GM12878 (cell line): ENCODE measurements around the gene SLC35F3. TPM values are rescaled to one million over a fixed set of nuclear protein-coding genes. Genes with fewer than 3 reads are reported as not detected.

Source experiments
- ATAC-seq: fragments of 200-7000 bp; cut with Tn5 transposase; 3 replicates; pipeline ENCODE4 v1.9.1; 2020; ENCODE audit warnings: mild to moderate bottlenecking, moderate library complexity
- BruUV-seq: library from RNA; stranded (reverse); fragments of 400-500 nt; replicated peaks from 2 replicates; lab custom pipeline; 2021; lab: Mats Ljungman, UMichigan
- CTCF ChIA-PET: fragments of 300-600 bp; sonication (Branson Sonifier 250); formaldehyde crosslinking; extraction: SDS; loops from one replicate; lab custom pipeline; 2021; ENCODE audit warnings: inconsistent platforms; lab: Yijun Ruan, JAX
- POLR2A ChIA-PET: fragments of 350-600 bp; formaldehyde crosslinking; extraction: SDS; loops from one replicate; lab custom pipeline; 2021; ENCODE audit warnings: inconsistent platforms; lab: Charles Lee
- RAD21 ChIA-PET: fragments of 300-600 bp; sonication (Branson Sonifier 250); formaldehyde crosslinking; loops from one replicate; lab custom pipeline; 2023; ENCODE audit warnings: antibody characterized with exemption; ENCODE audit not compliant: unreplicated experiment; lab: Charles Lee
- SMC1A ChIA-PET: fragments of 300-600 bp; sonication (Branson Sonifier 250); formaldehyde crosslinking; loops from one replicate; lab custom pipeline; 2023; ENCODE audit not compliant: unreplicated experiment, uncharacterized antibody; lab: Charles Lee
- DNase-seq: peaks from one replicate; pipeline ENCODE4 v3.0.0-alpha.2; 2011; ENCODE audit warnings: low read depth, low spot score
- FAIRE-seq: peaks from 3 replicates; lab custom pipeline; 2011; peaks lifted over from hg19 to GRCh38; lab: Jason Lieb, UNC
- H2AFZ ChIP-seq: 2 replicates; pipeline ENCODE4 v1.6.0; 2011; ENCODE audit warnings: low read depth, low read length, control low read depth; ENCODE audit not compliant: control insufficient read depth
- H3K27ac ChIP-seq: 2 replicates; pipeline ENCODE4 v1.5.1; 2011; ENCODE audit warnings: control low read depth; ENCODE audit not compliant: control insufficient read depth, insufficient read depth
- H3K27me3 ChIP-seq, 2 experiments: replicated peaks in 1 of 2; 2 replicates each; pipeline versions ENCODE4 v1.6.0 to v1.6.1; 2011; ENCODE audit warnings: low read length in 1 of 2; ENCODE audit not compliant: control insufficient read depth in 2 of 2, insufficient read depth in 2 of 2
- H3K36me3 ChIP-seq, 2 experiments: 2 replicates each; pipeline ENCODE4 v1.5.1; 2011; ENCODE audit warnings: low read length in 1 of 2; ENCODE audit not compliant: control insufficient read depth in 2 of 2, insufficient read depth in 2 of 2
- H3K4me1 ChIP-seq: 2 replicates; pipeline ENCODE4 v1.6.1; 2011; ENCODE audit warnings: mild to moderate bottlenecking, low read length, moderate library complexity, mixed read lengths; ENCODE audit not compliant: control insufficient read depth, insufficient read depth
- H3K4me2 ChIP-seq: 2 replicates; pipeline ENCODE4 v1.6.0; 2011; ENCODE audit warnings: control low read depth; ENCODE audit not compliant: control insufficient read depth, insufficient read depth
- H3K4me3 ChIP-seq: fragments of 200-600 bp; sonication (generic); 2 replicates; pipeline ENCODE4 v1.5.1; 2016
- H3K79me2 ChIP-seq: 2 replicates; pipeline ENCODE4 v1.6.0; 2011; ENCODE audit warnings: low read length; ENCODE audit not compliant: control insufficient read depth, insufficient read depth
- H3K9ac ChIP-seq: 2 replicates; pipeline ENCODE4 v1.8.0; 2011; ENCODE audit warnings: low read length, control low read depth, mixed read lengths; ENCODE audit not compliant: control insufficient read depth, insufficient read depth
- H3K9me3 ChIP-seq: replicated peaks from 3 replicates; pipeline ENCODE4 v1.5.1; 2011; ENCODE audit warnings: mild to moderate bottlenecking, low read length; ENCODE audit not compliant: control insufficient read depth, insufficient read depth
- H4K20me1 ChIP-seq: 2 replicates; pipeline ENCODE4 v1.6.0; 2011; ENCODE audit not compliant: control insufficient read depth, insufficient read depth
- E4F1 ChIP-seq: fragments of 450-650 bp; IDR thresholded peaks from 2 replicates; pipeline ENCODE4 v1.6.1; 2018; ENCODE audit warnings: borderline replicate concordance, mild to moderate bottlenecking; ENCODE audit not compliant: partially characterized antibody
- ELK1 ChIP-seq: IDR thresholded peaks from 2 replicates; pipeline ENCODE4 v1.6.1; 2012; ENCODE audit warnings: low read depth, low read length, improper control_type of control experiment
- ESRRA ChIP-seq: IDR thresholded peaks from 2 replicates; pipeline ENCODE4 v1.6.1; 2012; ENCODE audit warnings: mild to moderate bottlenecking, low read length, improper control_type of control experiment
- MYC ChIP-seq: IDR thresholded peaks from 2 replicates; pipeline ENCODE4 v1.6.1; 2011; ENCODE audit warnings: mild to moderate bottlenecking, low read length, moderate library complexity, inconsistent platforms; ENCODE audit not compliant: insufficient read depth, insufficient replicate concordance, insufficient read length, severe bottlenecking
- POLR2AphosphoS5 ChIP-seq: IDR thresholded peaks from 2 replicates; pipeline ENCODE4 v1.6.1; 2011; ENCODE audit warnings: mild to moderate bottlenecking, low read length, inconsistent platforms
- TARDBP ChIP-seq: IDR thresholded peaks from 2 replicates; pipeline ENCODE4 v1.6.1; 2016; ENCODE audit warnings: borderline replicate concordance
- ZNF687 ChIP-seq: fragments of 450-650 bp; IDR thresholded peaks from 2 replicates; pipeline ENCODE4 v1.6.1; 2017; ENCODE audit warnings: mild to moderate bottlenecking, moderate library complexity
- WGBS: methylation state at CpG from one replicate; pipeline ENCODE4 v1.1.6; 2016; ENCODE audit warnings: low lambda C conversion rate; ENCODE audit not compliant: insufficient replicate concordance, insufficient coverage; ENCODE audit errors: missing lambda C conversion rate; 5-methylcytosine and 5-hydroxymethylcytosine counted together
- in situ Hi-C: fragments of 300-500 bp; cut with MboI; formaldehyde crosslinking; loops from 9 replicates; pipeline ENCODE4 v1.14.3; 2018; ENCODE audit warnings: mixed read lengths
- intact Hi-C: fragments of 100-400 bp; cut with micrococcal nuclease; formaldehyde crosslinking; loops from one replicate; pipeline ENCODE4 v1.14.2; 2022; ENCODE audit not compliant: unreplicated experiment
- polyA plus RNA-seq, 11 experiments: library from polyadenylated mRNA; depleted of rRNA in 4 of 11; unstranded in 6 of 11; stranded (reverse) in 5 of 11; fragments of >200 nt; fragmentation: Nextera tagmentation in 4 of 11; fragmentation: Illumina TruSeq in 1 of 11; extraction: Ambion mirVana in 4 of 11; extraction: Trizol in 1 of 11; gene quantifications; 1 replicate in 1 of 11; 2 replicates in 10 of 11; pipeline versions ENCODE4 v1.2.1 to v1.2.3, GENCODE V29; 2011 to 2016; ENCODE audit warnings: inconsistent platforms in 2 of 11, missing spikeins in 2 of 11, low read depth in 1 of 11
- total RNA-seq, 4 experiments: library from RNA; depleted of rRNA in 3 of 4; stranded (reverse); fragments of >200 nt in 3 of 4; fragmentation: Illumina TruSeq in 1 of 4; extraction: Trizol in 1 of 4; gene quantifications; 2 replicates each; pipeline versions ENCODE4 v1.2.1 to v1.2.3, GENCODE V29; 2013 to 2021

Gene SLC35F3
- total and polyA plus RNA-seq, 10 of the 15 experiments (the other 5 are each of a cell fraction or from before 2014, with no cell fraction given): 1.0 to 8.6 (median 5.7) TPM

GRCh38 chr1:234264832-234265231, 360.4 kb downstream of the SLC35F3 start:
- Histone ChIP-seq H3K27ac (no peak overlapping the region), H3K4me3 (no peak overlapping the region), H3K4me1 (no peaks in the 10 kb centered on the region), H3K4me2 (no peak overlapping the region), H3K79me2 (no peaks in the 10 kb centered on the region), H3K27me3 (no peaks in the 10 kb centered on the region), H2AFZ (no peak overlapping the region), H4K20me1 (no peaks in the 10 kb centered on the region), H3K9me3 (no peaks in the 10 kb centered on the region), H3K9ac (no peak overlapping the region), H3K36me3 (no peaks in the 10 kb centered on the region; a peak in 1 of 4 replicates)
- ChIA-PET SMC1A (no interaction called here), POLR2A (no interaction called here), RAD21 (no interaction called here), CTCF (interaction anchor here (3.8 kb wide), 1 partner anchor 45 kb away, joined by 17 read pairs; no protein-coding TSS in a partner anchor)
- DNase-seq (no peak), FAIRE-seq (no peak), ATAC-seq (no peak)
- intact Hi-C loops: no loop called here
- in situ Hi-C loops: no loop called here
- 50% methylated on average over 5 of the region's 5 CpGs for WGBS
- no peak for TF ChIP-seq ESRRA
- BruUV-seq: no TSS peak

- Histone ChIP-seq H3K27me3 (no peaks in the 10 kb centered on the region), H3K79me2 (no peaks in the 10 kb centered on the region), H3K4me3 (no peak overlapping the region), H3K4me2 (no peak overlapping the region), H3K9ac (no peak overlapping the region), H3K9me3 (no peaks in the 10 kb centered on the region), H4K20me1 (no peaks in the 10 kb centered on the region), H3K27ac (no peak overlapping the region), H2AFZ (no peak overlapping the region), H3K36me3 (no peaks in the 10 kb centered on the region; a peak in 1 of 4 replicates), H3K4me1 (peaks cover 4% of the 10 kb centered on the region)
- BruUV-seq: no TSS peak
- FAIRE-seq (no peak), DNase-seq (no peak), ATAC-seq (no peak)
- SMC1A ChIA-PET: no interaction called here
- in situ Hi-C loops (no loop called here), intact Hi-C loops (no loop called here)
- POLR2A ChIA-PET: no interaction called here
- TF ChIP-seq TARDBP (no peak), POLR2AphosphoS5 (no peak), E4F1 (no peak), ELK1 (no peak), ZNF687 (no peak), MYC (no peak)
- CTCF ChIA-PET: interaction anchor here (3.8 kb wide), 1 partner anchor 45 kb away, joined by 17 read pairs; no protein-coding TSS in a partner anchor
- RAD21 ChIA-PET: no interaction called here
- 67% methylated on average over 4 of the region's 4 CpGs for WGBS
Measured at GRCh38 chr1:234265321-234265720, 360.8 kb downstream of the SLC35F3 start.
